M059J (cell line): Measurements from ENCODE around the gene PHACTR1. TPM values are rescaled to one million over a fixed set of nuclear protein-coding genes. Genes with fewer than 3 reads are reported as not detected.
A peak's percentile ranks its signal among the peaks of the same experiment; 100 is the strongest.
"Not testable (repeated sequence)": the region's sequence is repeated elsewhere in the genome, so short reads cannot be mapped to it uniquely, and the experiment has no call there.

Experiments
- DNase-seq: peaks from one replicate; pipeline ENCODE4 v3.0.0-alpha.2; 2012; ENCODE audit warnings: low read depth
- total RNA-seq: library from RNA; depleted of rRNA; stranded (reverse); fragments of >200 nt; shearing (Covaris generic); gene quantifications from 2 replicates; pipeline ENCODE4 v1.2.3, GENCODE V29; 2014

The PHACTR1 gene
- total RNA-seq, 1 experiment from 2014 or later = 1.2 TPM

GRCh38 chr6:13304580-13305260 is 588.2 kb downstream of the PHACTR1 start:
- no peak for DNase-seq

- DNase-seq = no peak
Measured at GRCh38 chr6:13305288-13305687, 588.7 kb downstream of the PHACTR1 start.

GRCh38 chr6:13305791-13306190 is 589.2 kb downstream of the PHACTR1 start:
- DNase-seq = no peak

DNA sequence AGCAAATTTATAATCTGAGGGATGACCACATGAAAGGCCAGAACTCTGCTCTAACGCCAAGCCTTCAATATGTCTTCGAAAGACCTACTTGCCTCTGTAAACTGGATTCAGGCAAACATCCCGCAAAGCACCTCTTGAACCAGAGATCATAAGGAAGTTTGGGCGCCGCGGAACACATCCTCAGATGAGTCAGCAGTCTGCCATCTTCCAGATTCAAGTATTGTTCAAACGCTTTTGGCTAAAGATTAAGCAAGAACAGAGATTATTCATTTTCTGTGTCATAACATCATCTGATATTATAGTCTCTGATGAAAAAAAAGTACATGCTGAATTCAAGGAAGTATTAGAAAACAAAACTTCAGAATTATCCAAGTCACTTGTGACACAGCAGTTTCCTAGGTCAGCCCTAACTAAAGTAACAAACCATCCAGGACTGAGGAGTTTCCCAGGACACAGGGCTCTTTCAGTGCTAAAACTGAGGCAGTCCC is 591.0 kb downstream of the PHACTR1 start:
- DNase-seq = no peak

- no peak for DNase-seq
Measured at GRCh38 chr6:13308332-13308731, 591.8 kb downstream of the PHACTR1 start.

- no peak for DNase-seq
Measured at GRCh38 chr6:13311155-13311554, 594.6 kb downstream of the PHACTR1 start.

DNA sequence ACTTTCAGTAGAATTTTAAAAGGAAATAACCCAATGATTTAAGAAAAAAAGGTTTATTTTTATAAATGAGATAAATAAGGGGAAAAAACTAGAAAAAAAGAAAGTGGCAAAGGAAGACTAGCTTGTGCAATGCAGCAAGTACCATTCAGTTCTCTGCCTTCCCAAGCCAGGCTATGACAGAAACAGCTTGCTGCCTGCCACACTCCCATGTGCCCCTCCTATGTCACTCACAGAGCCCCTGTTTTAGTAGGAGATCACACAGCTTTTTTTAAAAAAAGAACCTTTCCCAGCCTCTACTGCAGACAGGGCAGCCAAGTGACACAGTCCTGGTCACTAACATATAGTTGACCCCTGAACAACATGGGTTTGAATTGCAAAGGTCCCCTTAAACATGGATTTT is 598.2 kb downstream of the PHACTR1 start:
- DNase-seq = no peak

DNA sequence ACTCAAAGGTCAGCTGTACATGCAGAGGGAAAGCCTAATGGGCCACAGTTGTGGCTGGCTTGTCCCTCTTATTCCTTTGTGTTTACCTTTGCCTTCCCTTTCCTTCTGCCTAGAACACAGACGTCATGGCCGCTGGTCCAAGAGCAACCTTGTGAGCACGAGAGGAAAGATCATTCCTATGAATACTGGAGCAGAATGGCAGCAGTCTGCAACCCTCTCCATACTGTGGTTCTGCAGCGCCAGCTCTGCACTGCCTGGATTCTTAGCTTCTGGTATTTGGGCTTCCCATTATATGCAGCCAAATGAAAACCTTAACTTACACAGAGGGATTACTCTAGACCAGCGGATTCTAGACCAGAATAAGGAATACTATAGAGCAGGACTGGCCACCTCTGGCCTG is 599.3 kb downstream of the PHACTR1 start:
- no peak for DNase-seq

GRCh38 chr6:13318821-13319220 is 602.3 kb downstream of the PHACTR1 start:
- no peak for DNase-seq

- no peak for DNase-seq
Measured at GRCh38 chr6:13319891-13320564, 603.5 kb downstream of the PHACTR1 start.

- not testable (repeated sequence) for DNase-seq
Measured at GRCh38 chr6:13326031-13326586, 609.5 kb downstream of the PHACTR1 start.

- DNase-seq = no peak
Measured at GRCh38 chr6:13327691-13328075, 611.1 kb downstream of the PHACTR1 start.

- DNase-seq = peak; percentile 94
Measured at GRCh38 chr6:13328076-13328874, 611.7 kb downstream of the PHACTR1 start, which contains the start of gene TBC1D7. TBC1D7 (minus strand) TSS chr6:13328537; CDS start chr6:13326898, 1,639 bp downstream.

DNA sequence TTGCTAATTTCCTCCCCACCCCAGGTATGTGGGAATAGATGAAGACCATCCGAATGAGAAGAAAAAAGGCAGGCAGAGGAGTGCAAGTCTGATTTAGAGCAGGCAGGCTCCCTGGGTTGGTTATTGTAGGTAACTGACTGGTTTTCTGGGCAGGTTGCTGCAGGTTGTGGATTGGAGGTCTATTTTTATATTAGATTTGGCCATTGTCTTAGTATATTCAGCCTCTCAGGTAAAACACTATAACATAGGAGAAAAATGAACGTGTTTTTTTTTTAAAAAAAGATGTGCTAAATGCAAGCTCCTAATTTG is 612.3 kb downstream of the PHACTR1 start:
- no peak for DNase-seq

- DNase-seq = peak; percentile 43
Measured at GRCh38 chr6:13331516-13332348, 615.2 kb downstream of the PHACTR1 start.

DNA sequence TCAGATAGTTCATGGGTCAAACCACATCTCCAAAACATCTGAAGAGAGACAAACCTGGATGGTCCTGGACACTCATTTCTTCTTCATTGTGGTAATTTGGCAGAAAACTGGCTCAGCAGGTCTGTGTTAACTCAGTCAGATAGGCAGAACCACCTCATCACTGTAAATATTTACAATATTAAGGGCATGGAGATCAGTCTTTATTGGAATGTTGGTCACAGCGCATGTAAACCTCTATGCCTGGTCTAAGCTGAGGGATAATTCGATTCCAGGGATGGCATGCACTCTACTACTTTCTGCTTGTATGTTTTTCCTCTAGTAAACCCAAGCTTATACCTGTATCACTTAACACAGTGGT is 615.8 kb downstream of the PHACTR1 start:
- no peak for DNase-seq

- peak; percentile 42 for DNase-seq
Measured at GRCh38 chr6:13334953-13335352, 618.4 kb downstream of the PHACTR1 start.

GRCh38 chr6:13336553-13336952 is 620.0 kb downstream of the PHACTR1 start:
- peak; percentile 77 for DNase-seq

- DNase-seq = no peak
Measured at GRCh38 chr6:13338038-13338437, 621.5 kb downstream of the PHACTR1 start.
